ENCODE results near the gene TMEM150C. TPM values are rescaled to one million over a fixed set of nuclear protein-coding genes. Genes with fewer than 3 reads are reported as not detected.

The TMEM150C gene
- total RNA-seq, 1 donor from 2014 or later: 10.6 TPM

GRCh38 chr4:82493721-82494425 is 67.9 kb downstream of the TMEM150C start:
- H3K4me3 ChIP-seq: no peak overlapping the region
- intact Hi-C loops (cut with DNase I): no loop called here
- no peaks in the 10 kb centered on the region for H3K4me1 ChIP-seq
- H3K9me3 ChIP-seq: no peaks in the 10 kb centered on the region
- DNase-seq (ENCODE audit: extremely low spot score in 2 of 2): no peak
- no peaks in the 10 kb centered on the region for H3K27me3 ChIP-seq
- H3K27ac ChIP-seq: no peak overlapping the region
- TF ChIP-seq, protein P1, sequence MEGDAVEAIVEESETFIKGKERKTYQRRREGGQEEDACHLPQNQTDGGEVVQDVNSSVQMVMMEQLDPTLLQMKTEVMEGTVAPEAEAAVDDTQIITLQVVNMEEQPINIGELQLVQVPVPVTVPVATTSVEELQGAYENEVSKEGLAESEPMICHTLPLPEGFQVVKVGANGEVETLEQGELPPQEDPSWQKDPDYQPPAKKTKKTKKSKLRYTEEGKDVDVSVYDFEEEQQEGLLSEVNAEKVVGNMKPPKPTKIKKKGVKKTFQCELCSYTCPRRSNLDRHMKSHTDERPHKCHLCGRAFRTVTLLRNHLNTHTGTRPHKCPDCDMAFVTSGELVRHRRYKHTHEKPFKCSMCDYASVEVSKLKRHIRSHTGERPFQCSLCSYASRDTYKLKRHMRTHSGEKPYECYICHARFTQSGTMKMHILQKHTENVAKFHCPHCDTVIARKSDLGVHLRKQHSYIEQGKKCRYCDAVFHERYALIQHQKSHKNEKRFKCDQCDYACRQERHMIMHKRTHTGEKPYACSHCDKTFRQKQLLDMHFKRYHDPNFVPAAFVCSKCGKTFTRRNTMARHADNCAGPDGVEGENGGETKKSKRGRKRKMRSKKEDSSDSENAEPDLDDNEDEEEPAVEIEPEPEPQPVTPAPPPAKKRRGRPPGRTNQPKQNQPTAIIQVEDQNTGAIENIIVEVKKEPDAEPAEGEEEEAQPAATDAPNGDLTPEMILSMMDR (IDR thresholded peaks at IDR 0.05): no peak
- no peak for TF ChIP-seq POLR2A (IDR thresholded peaks at IDR 0.05)
- no peak for TF ChIP-seq POLR2AphosphoS5 (IDR thresholded peaks at IDR 0.05; ENCODE audit: insufficient read depth in 1 of 2, low read depth in 1 of 2)
- no peaks in the 10 kb centered on the region for H3K36me3 ChIP-seq

DNA sequence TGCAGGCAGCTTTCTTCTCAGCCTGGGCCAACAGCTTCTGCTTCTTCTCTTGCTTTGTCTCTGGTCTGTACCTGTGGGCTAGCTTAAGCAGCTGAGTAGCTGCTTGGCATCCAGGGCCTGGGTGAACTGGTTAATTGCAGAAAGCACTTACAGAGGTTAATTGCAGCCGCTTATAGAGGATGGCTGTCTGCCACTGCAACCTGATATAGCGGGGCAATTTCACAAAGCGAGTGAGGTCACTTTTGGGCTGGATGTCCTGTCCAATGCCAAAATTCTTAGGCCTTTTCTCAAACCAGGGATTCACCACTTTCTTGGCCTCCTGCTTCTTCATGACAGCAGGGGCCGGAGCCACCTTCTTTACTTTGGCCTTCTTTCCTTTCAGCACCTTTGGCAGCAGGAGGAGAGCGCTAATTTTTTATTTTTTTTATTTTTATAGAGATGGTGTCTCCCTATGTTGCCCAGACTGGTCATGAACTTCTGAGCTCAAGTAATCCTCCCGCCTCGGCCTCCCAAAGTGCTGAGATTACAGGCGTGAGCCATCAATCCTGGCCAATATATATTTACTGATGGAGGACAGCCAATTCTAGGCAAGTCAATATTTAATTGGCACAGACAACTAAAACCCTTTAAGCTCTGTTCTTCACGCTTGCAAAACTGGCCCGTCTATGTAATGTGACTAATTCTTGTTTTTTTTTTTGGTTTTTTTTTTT is 70.4 kb downstream of the TMEM150C start:
- DNase-seq (ENCODE audit: extremely low spot score in 2 of 2): no peak
- Histone ChIP-seq H3K27me3 (no peaks in the 10 kb centered on the region), H3K9me3 (no peaks in the 10 kb centered on the region), H3K27ac (no peak overlapping the region), H3K4me3 (no peak overlapping the region), H3K36me3 (no peaks in the 10 kb centered on the region), H3K4me1 (no peaks in the 10 kb centered on the region)
- intact Hi-C loops (cut with DNase I): no loop called here
- TF ChIP-seq, protein P1 (IDR thresholded peaks at IDR 0.05): no peak
- TF ChIP-seq POLR2A (IDR thresholded peaks at IDR 0.05) (no peak), POLR2AphosphoS5 (IDR thresholded peaks at IDR 0.05; ENCODE audit: insufficient read depth in 1 of 2, low read depth in 1 of 2) (no peak)

GRCh38 chr4:82489987-82490386 is 71.8 kb downstream of the TMEM150C start:
- no peaks in the 10 kb centered on the region for H3K4me1 ChIP-seq
- DNase-seq (ENCODE audit: extremely low spot score in 2 of 2): no peak
- no peak overlapping the region for H3K4me3 ChIP-seq
- no peaks in the 10 kb centered on the region for H3K9me3 ChIP-seq
- H3K27me3 ChIP-seq: no peaks in the 10 kb centered on the region
- TF ChIP-seq, protein P1 (IDR thresholded peaks at IDR 0.05): no peak
- no peak for TF ChIP-seq POLR2AphosphoS5 (IDR thresholded peaks at IDR 0.05; ENCODE audit: insufficient read depth in 1 of 2, low read depth in 1 of 2)
- no peak for TF ChIP-seq POLR2A (IDR thresholded peaks at IDR 0.05)
- no peaks in the 10 kb centered on the region for H3K36me3 ChIP-seq
- no peak overlapping the region for H3K27ac ChIP-seq
- intact Hi-C loops (cut with DNase I): no loop called here

DNA sequence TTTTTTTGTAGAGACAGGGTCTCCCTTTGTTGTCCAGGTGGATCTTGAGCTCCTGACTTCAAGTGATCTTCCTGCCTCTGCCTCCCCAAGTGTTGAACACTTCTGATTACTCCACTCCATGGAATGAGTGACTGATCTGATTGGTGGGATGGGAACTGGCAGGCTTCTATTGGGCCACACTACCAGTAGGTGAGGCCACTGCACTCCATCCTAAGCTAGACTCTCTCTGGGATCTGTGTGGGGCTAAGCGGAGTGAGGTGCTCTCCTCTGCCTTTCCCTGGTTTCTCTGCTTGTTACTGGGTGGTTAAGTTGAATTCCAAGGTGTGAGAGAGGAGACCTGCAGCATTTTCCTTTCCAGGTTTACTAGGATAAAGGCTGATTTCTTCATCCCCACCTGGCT is 72.7 kb downstream of the TMEM150C start:
- Histone ChIP-seq H3K4me3 (no peak overlapping the region), H3K4me1 (no peaks in the 10 kb centered on the region), H3K27me3 (no peaks in the 10 kb centered on the region), H3K27ac (no peak overlapping the region), H3K36me3 (no peaks in the 10 kb centered on the region), H3K9me3 (no peaks in the 10 kb centered on the region)
- intact Hi-C loops (cut with DNase I): no loop called here
- no peak for TF ChIP-seq POLR2A (IDR thresholded peaks at IDR 0.05)
- TF ChIP-seq, protein P1 (IDR thresholded peaks at IDR 0.05): no peak
- no peak for TF ChIP-seq POLR2AphosphoS5 (IDR thresholded peaks at IDR 0.05; ENCODE audit: insufficient read depth in 1 of 2, low read depth in 1 of 2)
- no peak for DNase-seq (ENCODE audit: extremely low spot score in 2 of 2)
